ENCODE data around the gene UBTD1. TPM values are rescaled to one million over a fixed set of nuclear protein-coding genes. Genes with fewer than 3 reads are reported as not detected.

The UBTD1 gene
- polyA plus RNA-seq, 3 donors = 17.2 to 20.0 (median 19.0) TPM

DNA sequence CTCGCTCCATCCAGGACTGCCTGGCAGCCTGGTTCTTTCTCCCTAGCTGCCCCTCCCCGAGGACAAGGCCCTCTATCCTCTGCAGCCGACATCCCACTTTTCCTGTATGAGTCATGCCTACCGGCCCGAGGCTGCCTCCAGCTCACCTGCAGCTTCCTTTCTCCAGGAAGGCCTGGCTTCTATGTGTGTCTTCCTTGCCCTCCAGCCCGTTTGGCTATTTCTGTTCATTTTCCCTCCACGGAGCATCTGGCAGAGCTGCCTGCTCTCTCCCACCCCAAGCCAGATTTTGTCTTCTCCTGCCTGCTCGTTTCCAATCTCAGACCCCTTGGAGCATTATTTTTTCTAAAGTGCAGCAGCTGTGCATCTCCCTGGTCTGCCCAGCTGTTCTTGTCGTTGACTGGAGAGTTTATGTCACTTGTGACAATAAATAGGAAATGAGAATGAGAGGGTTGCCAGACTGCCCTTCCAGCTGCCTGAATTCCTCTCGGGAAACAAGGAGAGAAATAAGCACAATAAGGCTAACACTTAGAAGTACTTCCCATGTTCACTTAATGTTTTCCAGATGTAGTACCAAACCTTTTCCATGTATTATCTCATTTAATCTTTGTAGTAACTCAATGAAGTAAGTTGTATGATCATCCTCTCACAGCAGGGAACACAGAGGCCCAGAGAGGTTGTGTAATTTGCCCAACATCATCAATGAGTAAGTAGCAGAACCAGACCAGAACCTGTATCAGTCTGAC lies 19.7 kb downstream of the UBTD1 start:
- peak overlapping the region in 2 of 7 donors; percentile 10 to 86 for H3K27ac Mint-ChIP-seq
- H3K36me3 ChIP-seq (replicated peaks in 1 of 2; ENCODE audit: control insufficient read depth in 1 of 2, insufficient read depth in 2 of 2, low read length in 2 of 2) = no peaks in the 10 kb centered on the region
- H3K9me3 ChIP-seq (replicated peaks in 1 of 2; ENCODE audit: control insufficient read depth in 1 of 2, insufficient read depth in 1 of 2, low read length in 2 of 2) = no peaks in the 10 kb centered on the region
- intact Hi-C loops (cut with micrococcal nuclease) = no loop called here
- no peaks in the 10 kb centered on the region for H3K27me3 Mint-ChIP-seq (ENCODE audit: low read depth in 3 of 3)
- peaks cover 100% of the 10 kb centered on the region for H4K20me1 ChIP-seq (ENCODE audit: insufficient read depth, low read length)
- no peak overlapping the region for H3K4me3 Mint-ChIP-seq
- no peaks in the 10 kb centered on the region for H3K9me3 Mint-ChIP-seq
- no peaks in the 10 kb centered on the region for H3K27me3 ChIP-seq (ENCODE audit: control insufficient read depth in 2 of 2, insufficient read depth in 2 of 2, low read length in 2 of 2)
- no peak overlapping the region for H2AFZ ChIP-seq (ENCODE audit: insufficient read depth, low read depth, low read length, poor library complexity, severe bottlenecking)
- 41% methylated on average over 8 of the region's 10 CpGs for WGBS (ENCODE audit: insufficient coverage)
- no peak overlapping the region for H3K9ac ChIP-seq (ENCODE audit: insufficient read depth, low read length, poor library complexity, severe bottlenecking)
- peaks cover 8% of the 10 kb centered on the region for H3K4me1 Mint-ChIP-seq
- H3K4me1 ChIP-seq (ENCODE audit: control insufficient read depth in 1 of 2, insufficient read depth in 2 of 2, low read length in 2 of 2) = no peaks in the 10 kb centered on the region
- H3K27ac ChIP-seq (ENCODE audit: low read depth in 1 of 2, low read length in 2 of 2) = no peak overlapping the region
- no peak for DNase-seq
- no peak overlapping the region for H3K4me3 ChIP-seq (replicated peaks in 1 of 3; ENCODE audit: low read depth in 2 of 3, low read length in 3 of 3)
- H3K36me3 Mint-ChIP-seq = peaks cover 2 to 3% of the 10 kb centered on the region in 2 donors
- H3K79me2 ChIP-seq (ENCODE audit: insufficient read depth, low read length) = peaks cover 5% of the 10 kb centered on the region
- TF ChIP-seq, protein P1, sequence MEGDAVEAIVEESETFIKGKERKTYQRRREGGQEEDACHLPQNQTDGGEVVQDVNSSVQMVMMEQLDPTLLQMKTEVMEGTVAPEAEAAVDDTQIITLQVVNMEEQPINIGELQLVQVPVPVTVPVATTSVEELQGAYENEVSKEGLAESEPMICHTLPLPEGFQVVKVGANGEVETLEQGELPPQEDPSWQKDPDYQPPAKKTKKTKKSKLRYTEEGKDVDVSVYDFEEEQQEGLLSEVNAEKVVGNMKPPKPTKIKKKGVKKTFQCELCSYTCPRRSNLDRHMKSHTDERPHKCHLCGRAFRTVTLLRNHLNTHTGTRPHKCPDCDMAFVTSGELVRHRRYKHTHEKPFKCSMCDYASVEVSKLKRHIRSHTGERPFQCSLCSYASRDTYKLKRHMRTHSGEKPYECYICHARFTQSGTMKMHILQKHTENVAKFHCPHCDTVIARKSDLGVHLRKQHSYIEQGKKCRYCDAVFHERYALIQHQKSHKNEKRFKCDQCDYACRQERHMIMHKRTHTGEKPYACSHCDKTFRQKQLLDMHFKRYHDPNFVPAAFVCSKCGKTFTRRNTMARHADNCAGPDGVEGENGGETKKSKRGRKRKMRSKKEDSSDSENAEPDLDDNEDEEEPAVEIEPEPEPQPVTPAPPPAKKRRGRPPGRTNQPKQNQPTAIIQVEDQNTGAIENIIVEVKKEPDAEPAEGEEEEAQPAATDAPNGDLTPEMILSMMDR (IDR thresholded peaks at IDR 0.05) = no peak
- no peak overlapping the region for H3K4me2 ChIP-seq (replicated peaks; ENCODE audit: extremely low read depth, low read length, poor library complexity, severe bottlenecking)

DNA sequence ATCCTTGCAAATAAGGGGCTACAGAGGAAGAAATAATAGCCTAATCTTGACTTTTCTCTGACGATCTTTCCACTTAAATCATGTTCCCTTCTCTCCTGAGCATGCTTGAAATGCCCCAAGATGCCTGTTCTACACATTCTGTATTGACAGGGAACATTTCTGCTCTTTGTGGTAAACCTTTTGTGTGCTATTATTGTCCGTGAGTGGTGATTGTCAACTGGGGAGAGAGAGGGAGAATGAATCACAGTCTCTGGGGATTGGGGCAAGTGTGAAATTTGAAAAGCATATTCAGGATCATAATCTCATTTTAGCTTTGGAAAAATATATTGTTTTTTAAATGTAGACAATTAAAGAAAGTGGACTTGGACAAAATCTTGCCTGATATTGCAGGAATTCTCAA lies 20.6 kb downstream of the UBTD1 start:
- Mint-ChIP-seq H3K9me3 (no peaks in the 10 kb centered on the region), H3K27ac (no peak overlapping the region), H3K4me3 (no peak overlapping the region), H3K36me3 (peaks cover 1 to 2% of the 10 kb centered on the region in 2 donors), H3K27me3 (ENCODE audit: low read depth in 3 of 3) (no peaks in the 10 kb centered on the region), H3K4me1 (peaks cover 8% of the 10 kb centered on the region)
- H3K27ac ChIP-seq (ENCODE audit: low read depth in 1 of 2, low read length in 2 of 2) = no peak overlapping the region
- H3K9me3 ChIP-seq (replicated peaks in 1 of 2; ENCODE audit: control insufficient read depth in 1 of 2, insufficient read depth in 1 of 2, low read length in 2 of 2) = no peaks in the 10 kb centered on the region
- no peaks in the 10 kb centered on the region for H3K27me3 ChIP-seq (ENCODE audit: control insufficient read depth in 2 of 2, insufficient read depth in 2 of 2, low read length in 2 of 2)
- H3K9ac ChIP-seq (ENCODE audit: insufficient read depth, low read length, poor library complexity, severe bottlenecking) = no peak overlapping the region
- peaks cover 4% of the 10 kb centered on the region for H3K79me2 ChIP-seq (ENCODE audit: insufficient read depth, low read length)
- H4K20me1 ChIP-seq (ENCODE audit: insufficient read depth, low read length) = peaks cover 100% of the 10 kb centered on the region
- 90% methylated on average over 1 of the region's 2 CpGs for WGBS (ENCODE audit: insufficient coverage)
- no peak for DNase-seq
- no peak overlapping the region for H3K4me2 ChIP-seq (replicated peaks; ENCODE audit: extremely low read depth, low read length, poor library complexity, severe bottlenecking)
- intact Hi-C loops (cut with micrococcal nuclease) = no loop called here
- no peaks in the 10 kb centered on the region for H3K36me3 ChIP-seq (replicated peaks in 1 of 2; ENCODE audit: control insufficient read depth in 1 of 2, insufficient read depth in 2 of 2, low read length in 2 of 2)
- no peak overlapping the region for H2AFZ ChIP-seq (ENCODE audit: insufficient read depth, low read depth, low read length, poor library complexity, severe bottlenecking)
- TF ChIP-seq, protein P1 (IDR thresholded peaks at IDR 0.05) = no peak
- no peak overlapping the region for H3K4me3 ChIP-seq (replicated peaks in 1 of 3; ENCODE audit: low read depth in 2 of 3, low read length in 3 of 3)
- H3K4me1 ChIP-seq (ENCODE audit: control insufficient read depth in 1 of 2, insufficient read depth in 2 of 2, low read length in 2 of 2) = no peaks in the 10 kb centered on the region
